G401.6 (cell line): ENCODE results near the gene CCDC178.

Experiments
- FAIRE-seq: peaks from 2 replicates; lab custom pipeline; 2012; peaks lifted over from hg19 to GRCh38; lab: Jason Lieb, UNC

The CCDC178 gene

GRCh38 chr18:33116376-33116775, 324.1 kb downstream of the CCDC178 start:
- no peak for FAIRE-seq

GRCh38 chr18:33115917-33116316, 324.6 kb downstream of the CCDC178 start:
- FAIRE-seq: no peak

- no peak for FAIRE-seq
These were observed 325.0 kb downstream of the CCDC178 start for GRCh38 chr18:33115476-33115875.

GRCh38 chr18:33114749-33115148, 325.8 kb downstream of the CCDC178 start:
- no peak for FAIRE-seq

- no peak for FAIRE-seq
These were observed 327.1 kb downstream of the CCDC178 start for GRCh38 chr18:33113416-33113815.

- FAIRE-seq: no peak
These were observed 333.0 kb downstream of the CCDC178 start for GRCh38 chr18:33107511-33107910.

- FAIRE-seq: no peak
These were observed 339.2 kb downstream of the CCDC178 start for GRCh38 chr18:33101316-33101715.

GRCh38 chr18:33099626-33100025, 340.9 kb downstream of the CCDC178 start:
- FAIRE-seq: no peak

GRCh38 chr18:33097126-33097525, 343.4 kb downstream of the CCDC178 start:
- no peak for FAIRE-seq

- no peak for FAIRE-seq
These were observed 350.1 kb downstream of the CCDC178 start for GRCh38 chr18:33090461-33090860.

GRCh38 chr18:33076601-33077000, 363.9 kb downstream of the CCDC178 start:
- no peak for FAIRE-seq

GRCh38 chr18:33074125-33074524, 366.4 kb downstream of the CCDC178 start:
- FAIRE-seq: no peak

- no peak for FAIRE-seq
These were observed 377.6 kb downstream of the CCDC178 start for GRCh38 chr18:33062834-33063364.

GRCh38 chr18:33052886-33053285, 387.6 kb downstream of the CCDC178 start:
- no peak for FAIRE-seq

GRCh38 chr18:33051407-33051806, 389.1 kb downstream of the CCDC178 start:
- FAIRE-seq: no peak

- FAIRE-seq: no peak
These were observed 400.3 kb downstream of the CCDC178 start for GRCh38 chr18:33040213-33040612.

- no peak for FAIRE-seq
These were observed 405.6 kb downstream of the CCDC178 start for GRCh38 chr18:33034945-33035344.

- no peak for FAIRE-seq
These were observed 406.3 kb downstream of the CCDC178 start for GRCh38 chr18:33034212-33034611.

- peak; percentile 51 for FAIRE-seq
These were observed 418.2 kb downstream of the CCDC178 start for GRCh38 chr18:33022370-33022769.

GRCh38 chr18:33020877-33021276, 419.6 kb downstream of the CCDC178 start:
- no peak for FAIRE-seq

GRCh38 chr18:33014060-33014796, 426.3 kb downstream of the CCDC178 start:
- FAIRE-seq: no peak

GRCh38 chr18:33010149-33010548, 430.4 kb downstream of the CCDC178 start:
- no peak for FAIRE-seq

GRCh38 chr18:32998921-32999320, 441.6 kb downstream of the CCDC178 start:
- FAIRE-seq: no peak

GRCh38 chr18:32998285-32998684, 442.2 kb downstream of the CCDC178 start:
- no peak for FAIRE-seq
